NB4 (cell line): ENCODE data around the gene TMEM120B.

Experiments used
- DNase-seq: peaks from one replicate; pipeline ENCODE4 v3.0.0; 2010; ENCODE audit warnings: low read depth
- H3K4me3 ChIP-seq: one replicate; pipeline ENCODE4 v1.5.1; 2011; ENCODE audit warnings: mild to moderate bottlenecking, low read depth, low read length, moderate library complexity
- CTCF ChIP-seq: IDR thresholded peaks from one replicate; pipeline ENCODE4 v1.5.1; 2012; ENCODE audit warnings: low read depth, low read length
- MAX ChIP-seq: IDR thresholded peaks from 2 replicates; pipeline ENCODE4 v1.6.1; 2011; ENCODE audit warnings: low read depth, low read length
- MYC ChIP-seq: IDR thresholded peaks from 2 replicates; pipeline ENCODE4 v1.6.1; 2011; ENCODE audit warnings: low read depth, low read length
- POLR2A ChIP-seq: IDR thresholded peaks from 2 replicates; pipeline ENCODE4 v1.6.1; 2011; ENCODE audit warnings: mild to moderate bottlenecking; ENCODE audit not compliant: insufficient read length; ENCODE audit errors: extremely low read depth

The TMEM120B gene

DNA sequence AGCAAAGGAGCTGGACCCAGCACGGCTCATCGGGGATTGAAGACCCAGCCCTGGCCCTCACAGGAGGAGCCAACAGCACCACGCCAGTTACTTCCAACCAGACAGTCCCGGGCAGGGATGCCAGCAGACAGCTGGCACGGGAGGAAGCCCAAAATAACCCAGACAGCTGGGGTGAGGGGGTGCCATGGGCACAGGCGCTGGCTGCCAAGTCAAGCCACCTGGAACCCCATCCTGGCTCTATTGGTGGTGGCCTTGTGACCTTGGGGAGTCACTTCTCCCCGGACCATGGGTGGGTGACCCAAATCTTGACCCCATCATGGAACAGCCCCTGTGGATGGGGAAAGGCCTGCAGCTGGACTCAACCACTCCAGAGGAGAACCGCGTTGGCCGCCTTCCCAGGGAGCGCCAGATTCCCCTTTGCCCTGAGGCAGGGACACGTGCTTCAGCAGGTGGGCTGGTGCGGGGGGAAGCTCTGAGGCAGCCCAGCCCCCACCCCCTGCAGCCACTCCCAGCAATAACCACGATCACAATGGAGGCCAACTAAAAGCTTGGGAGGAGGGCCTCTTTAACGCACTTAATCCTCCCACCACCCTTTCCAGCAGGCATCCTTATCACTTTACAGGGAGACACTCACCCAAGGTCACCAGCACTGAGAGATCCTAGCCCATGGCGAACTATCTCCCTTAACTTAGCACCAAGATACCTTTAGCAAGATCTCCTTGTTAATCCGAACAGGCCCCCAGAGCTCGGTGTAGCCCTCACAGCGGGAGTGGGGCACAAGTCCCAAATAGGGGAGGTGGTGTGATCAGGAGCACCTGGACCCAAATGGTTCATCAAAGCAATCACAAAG is 85.6 kb downstream of the TMEM120B start:
- no peak for DNase-seq
- no peak overlapping the region for H3K4me3 ChIP-seq
- TF ChIP-seq CTCF (no peak), MYC (no peak), POLR2A (no peak), MAX (no peak)

GRCh38 chr12:121798787-121799155 is 86.2 kb downstream of the TMEM120B start:
- no peak for DNase-seq
- TF ChIP-seq POLR2A: no peak
- TF ChIP-seq MYC: no peak
- TF ChIP-seq CTCF: no peak
- TF ChIP-seq MAX: no peak
- peak overlapping the region; percentile 42 for H3K4me3 ChIP-seq

DNA sequence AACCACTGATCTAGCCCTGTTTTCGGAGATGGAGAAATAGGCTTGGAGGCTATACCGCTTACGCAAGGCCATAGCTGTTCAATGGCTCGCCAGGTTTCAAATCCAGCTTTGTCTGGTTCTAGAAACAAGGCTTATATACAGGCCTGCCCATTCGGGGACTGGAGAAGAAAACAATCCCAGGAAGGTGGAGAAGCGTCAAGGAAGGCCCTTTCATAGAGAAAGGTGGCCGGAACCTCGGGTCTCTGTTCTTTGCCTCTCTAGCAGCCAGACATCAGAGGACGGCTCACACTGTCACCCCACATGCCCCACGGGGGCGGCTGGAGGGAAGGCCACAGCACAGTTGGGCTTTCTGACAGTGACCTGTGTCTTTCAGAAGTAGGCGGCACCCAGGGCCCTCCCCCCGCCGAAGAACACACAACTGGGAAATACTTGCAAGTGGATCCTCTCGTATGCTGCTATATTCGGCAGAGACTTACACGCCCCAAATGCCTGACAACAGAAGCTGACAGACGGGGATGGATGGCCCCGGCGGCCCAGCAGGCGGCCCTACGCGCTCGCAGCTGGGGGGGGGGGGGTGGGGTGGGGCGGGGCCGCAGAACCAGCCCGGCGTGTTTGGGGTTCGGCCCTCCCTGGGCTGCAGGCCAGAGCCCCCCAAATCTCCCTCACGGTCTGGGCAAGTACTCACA is 86.7 kb downstream of the TMEM120B start:
- peak overlapping the region; percentile 65 for H3K4me3 ChIP-seq
- TF ChIP-seq MYC (peak; percentile 42; the same call in 1 of the 2 replicates), CTCF (no peak), MAX (0 out of 2 replicates have a peak, but pooled peaks have one; percentile 28), POLR2A (no peak)
- peak; percentile 81 for DNase-seq

DNA sequence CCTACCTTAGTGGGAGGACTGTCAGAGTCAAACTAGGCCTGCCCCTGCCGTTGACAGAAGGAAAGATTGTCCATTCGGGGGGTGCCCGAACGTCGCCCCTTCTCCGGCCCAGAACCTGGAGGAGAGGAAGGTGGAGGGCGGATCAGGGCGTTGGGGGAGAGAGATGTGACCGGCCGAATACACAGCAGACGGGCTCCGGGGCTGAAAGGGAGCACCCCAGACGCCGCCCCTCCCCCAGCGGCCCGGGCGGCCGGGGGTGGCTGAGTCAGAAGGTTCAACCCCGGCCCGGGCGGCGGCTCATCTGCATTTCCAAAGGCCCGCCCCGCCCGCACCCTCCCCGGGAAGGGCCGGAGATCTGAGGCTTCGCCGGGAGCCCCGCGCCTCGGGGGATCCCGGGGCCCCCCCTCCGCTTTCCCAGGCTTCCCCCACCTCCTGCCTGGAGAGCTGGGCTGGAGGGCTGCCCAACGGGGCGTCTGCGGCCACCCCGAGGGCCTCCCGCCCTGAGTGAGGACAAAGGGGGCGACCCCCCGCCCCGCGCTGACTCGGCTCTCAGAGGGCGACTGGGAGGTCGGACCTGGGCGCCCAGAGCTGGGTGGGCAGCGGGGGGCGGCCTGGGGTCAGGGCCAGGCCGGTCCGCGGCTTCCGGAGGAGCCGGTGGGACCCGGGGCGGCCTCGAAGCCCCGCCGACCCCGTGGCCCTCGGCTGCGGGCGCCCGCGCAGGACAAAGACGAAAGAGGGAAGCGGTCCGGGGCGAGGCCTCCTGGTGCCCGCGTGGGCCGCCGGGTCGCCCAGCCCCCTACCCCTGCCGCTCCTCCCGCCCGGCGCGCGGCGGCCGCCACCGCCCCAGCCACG is 87.5 kb downstream of the TMEM120B start:
- peak overlapping the region; percentile 65 for H3K4me3 ChIP-seq
- DNase-seq: peak; percentile 94
- no peak for TF ChIP-seq POLR2A
- TF ChIP-seq MYC: peak; percentile 74; the same call in 1 of the 2 replicates

DNA sequence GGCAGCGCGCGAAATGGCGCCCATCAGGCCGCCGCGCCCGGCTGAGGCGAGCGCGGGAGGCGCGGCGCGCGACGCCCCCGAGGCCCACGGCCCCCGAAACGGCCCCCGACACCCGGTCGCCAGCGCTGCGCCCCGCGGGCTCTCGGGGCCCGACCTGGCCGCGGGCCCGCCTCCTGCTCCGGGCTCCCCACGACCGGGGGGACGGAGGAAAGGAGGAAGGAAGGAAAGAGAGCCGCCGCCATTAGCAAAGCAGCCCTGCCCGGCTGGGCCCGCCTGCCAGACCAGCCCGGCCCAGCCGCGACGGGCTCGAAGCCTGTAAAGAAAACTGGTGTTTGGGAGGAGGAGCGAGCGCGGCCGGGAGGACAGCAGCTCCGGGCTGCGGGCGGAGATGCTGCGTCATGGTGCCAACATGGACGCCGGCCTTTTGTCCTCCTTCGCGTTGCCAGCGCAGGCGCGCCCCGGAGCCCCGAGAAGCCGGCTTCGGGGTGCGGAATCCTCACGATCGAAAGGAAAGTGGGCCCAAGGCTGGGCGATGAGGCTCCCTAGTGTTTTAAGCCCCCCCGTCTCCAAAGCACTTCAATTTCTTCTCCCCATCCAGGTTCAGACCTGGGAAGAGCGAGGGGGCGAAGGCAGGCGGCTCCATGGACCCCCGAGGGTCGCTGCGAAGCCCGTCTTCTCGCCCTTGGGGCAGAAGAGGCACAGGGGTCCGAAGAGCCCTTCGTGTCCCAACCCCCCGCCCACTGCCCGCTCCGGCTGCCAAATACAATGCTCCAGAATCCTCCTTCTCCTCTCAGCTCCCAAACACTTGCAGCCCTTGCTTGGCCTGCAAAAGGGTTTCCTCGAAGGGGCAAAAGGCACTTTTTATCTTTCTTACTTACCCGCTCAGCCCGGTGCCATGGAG is 88.4 kb downstream of the TMEM120B start:
- peak; percentile 38 for TF ChIP-seq POLR2A
- TF ChIP-seq CTCF: no peak
- no peak for TF ChIP-seq MAX
- no peak for TF ChIP-seq MYC
- peak overlapping the region; percentile 78 for H3K4me3 ChIP-seq
- peak; percentile 90 for DNase-seq
